Ovary (tissue), 3 donors: ENCODE measurements around the gene XYLT2.

Source experiments
- EP300 ChIP-seq: sonication (generic); formaldehyde crosslinking; IDR thresholded peaks from one replicate; pipeline ENCODE4 v1.6.1; 2017; ENCODE audit warnings: antibody characterized with exemption
- POLR2A ChIP-seq: fragments of 450-650 bp; IDR thresholded peaks from one replicate; pipeline ENCODE4 v1.6.1; 2017; ENCODE audit warnings: antibody characterized with exemption, mild to moderate bottlenecking, moderate library complexity
- TF ChIP-seq, protein P1 (sequence below), 3 donors: fragments of 450-650 bp in 2 of 3; fragments of 200-600 bp in 1 of 3; IDR thresholded peaks; one replicate each; pipeline versions ENCODE4 v1.5.1 to v1.8.0; 2016 to 2022; ENCODE audit warnings: antibody characterized with exemption in 3 of 3, mild to moderate bottlenecking in 1 of 3
- donor health status: DM: no; HTN: no; CAD: no.

- TF ChIP-seq, protein P1, sequence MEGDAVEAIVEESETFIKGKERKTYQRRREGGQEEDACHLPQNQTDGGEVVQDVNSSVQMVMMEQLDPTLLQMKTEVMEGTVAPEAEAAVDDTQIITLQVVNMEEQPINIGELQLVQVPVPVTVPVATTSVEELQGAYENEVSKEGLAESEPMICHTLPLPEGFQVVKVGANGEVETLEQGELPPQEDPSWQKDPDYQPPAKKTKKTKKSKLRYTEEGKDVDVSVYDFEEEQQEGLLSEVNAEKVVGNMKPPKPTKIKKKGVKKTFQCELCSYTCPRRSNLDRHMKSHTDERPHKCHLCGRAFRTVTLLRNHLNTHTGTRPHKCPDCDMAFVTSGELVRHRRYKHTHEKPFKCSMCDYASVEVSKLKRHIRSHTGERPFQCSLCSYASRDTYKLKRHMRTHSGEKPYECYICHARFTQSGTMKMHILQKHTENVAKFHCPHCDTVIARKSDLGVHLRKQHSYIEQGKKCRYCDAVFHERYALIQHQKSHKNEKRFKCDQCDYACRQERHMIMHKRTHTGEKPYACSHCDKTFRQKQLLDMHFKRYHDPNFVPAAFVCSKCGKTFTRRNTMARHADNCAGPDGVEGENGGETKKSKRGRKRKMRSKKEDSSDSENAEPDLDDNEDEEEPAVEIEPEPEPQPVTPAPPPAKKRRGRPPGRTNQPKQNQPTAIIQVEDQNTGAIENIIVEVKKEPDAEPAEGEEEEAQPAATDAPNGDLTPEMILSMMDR (IDR thresholded peaks at IDR 0.05): no peak
- TF ChIP-seq POLR2A (no peak), EP300 (no peak)
Measured at GRCh38 chr17:50407921-50408320, 62.0 kb downstream of the XYLT2 start.
